ENCODE data around the gene SEBOX. TPM values are rescaled to one million over a fixed set of nuclear protein-coding genes. Genes with fewer than 3 reads are reported as not detected.

Gene SEBOX
- total RNA-seq, 1 donor from 2014 or later = not detected

GRCh38 chr17:28318759-28319597, 46.0 kb downstream of the SEBOX start, which contains the start of gene TMEM97:
TSS of gene TMEM97 (plus strand) at chr17:28319200. CDS start at chr17:28319240, 40 bp downstream.
- DNase-seq = peak; percentile 98

- no peak for DNase-seq
Measured at GRCh38 chr17:28317966-28318758, 46.8 kb downstream of the SEBOX start.

GRCh38 chr17:28317099-28317965, 47.7 kb downstream of the SEBOX start:
- DNase-seq = no peak

GRCh38 chr17:28315846-28316705, 48.9 kb downstream of the SEBOX start:
- DNase-seq = no peak

GRCh38 chr17:28313841-28314240, 51.2 kb downstream of the SEBOX start:
- DNase-seq = no peak

Other genes starting within 250 kb of the SEBOX start
- gene TMEM97, start 46.0 kb downstream of the SEBOX start, total RNA-seq = 12.1 TPM
- 34.6 TPM for gene IFT20, start 29.7 kb downstream of the SEBOX start, total RNA-seq
- gene TNFAIP1, start 29.4 kb downstream of the SEBOX start, total RNA-seq = 26.6 TPM
- 49.7 TPM for gene POLDIP2, start 7.7 kb downstream of the SEBOX start, total RNA-seq
- 1.0 TPM for gene VTN, start 5.1 kb upstream of the SEBOX start, total RNA-seq
- gene SARM1, start 6.5 kb upstream of the SEBOX start, total RNA-seq = 11.4 TPM
- gene SLC46A1, start 41.0 kb upstream of the SEBOX start, total RNA-seq = 6.5 TPM
- 1.1 TPM for gene SLC13A2, start 108.4 kb upstream of the SEBOX start, total RNA-seq
- gene FOXN1, start 141.1 kb upstream of the SEBOX start, total RNA-seq = 0.21 TPM
- gene UNC119, start 187.4 kb upstream of the SEBOX start, total RNA-seq = 15.1 TPM
- 52.4 TPM for gene PIGS, start 206.3 kb upstream of the SEBOX start, total RNA-seq
- 10.7 TPM for gene ALDOC, start 211.7 kb upstream of the SEBOX start, total RNA-seq
- gene SPAG5, start 233.8 kb upstream of the SEBOX start, total RNA-seq = 12.0 TPM
- 6.9 TPM for gene RSKR, start 249.0 kb upstream of the SEBOX start, total RNA-seq